Ascending aorta (tissue), 2 donors: Measurements from ENCODE around the gene TSPEAR. TPM values are rescaled to one million over a fixed set of nuclear protein-coding genes. Genes with fewer than 3 reads are reported as not detected.

Source experiments
- DNase-seq, 2 donors: peaks; one replicate each; pipeline ENCODE4 v3.0.0-alpha.2; 2019; ENCODE audit warnings: low spot score in 2 of 2
- H3K27ac ChIP-seq, 2 donors: fragments of 200-600 bp; sonication (generic); one replicate each; pipeline ENCODE4 v1.5.1; 2016 to 2017; ENCODE audit warnings: mild to moderate bottlenecking in 1 of 2
- H3K27me3 ChIP-seq: fragments of 200-600 bp; sonication (generic); one replicate; pipeline ENCODE4 v1.5.1; 2017
- H3K36me3 ChIP-seq, 2 donors: fragments of 200-600 bp; sonication (generic); one replicate each; pipeline ENCODE4 v1.5.1; 2016
- H3K4me1 ChIP-seq, 2 donors: fragments of 200-600 bp; sonication (generic); one replicate each; pipeline ENCODE4 v1.5.1; 2016 to 2017; ENCODE audit warnings: mild to moderate bottlenecking in 1 of 2
- H3K4me3 ChIP-seq, 2 donors: fragments of 200-600 bp; sonication (generic); one replicate each; pipeline ENCODE4 v1.5.1; 2016 to 2017; ENCODE audit warnings: mild to moderate bottlenecking in 1 of 2
- H3K9me3 ChIP-seq, 2 donors: fragments of 200-600 bp; sonication (generic); one replicate each; pipeline ENCODE4 v1.5.1; 2016
- intact Hi-C: fragments of 100-400 bp; cut with DNase I; formaldehyde crosslinking; loops from one replicate; pipeline ENCODE4 v1.15.1; 2023
- total RNA-seq: library from RNA; depleted of rRNA; stranded (reverse); fragments of >200 nt; gene quantifications from one replicate; pipeline ENCODE4 v1.1.0, GENCODE V29; 2016
- TF ChIP-seq, protein P1 (sequence below), 3 experiments: fragments of 200-600 bp in 2 of 3; fragments of 450-650 bp in 1 of 3; sonication (generic) in 2 of 3; IDR thresholded peaks; one replicate each; pipeline ENCODE4 v1.5.1; 2016 to 2019; ENCODE audit warnings: antibody characterized with exemption in 3 of 3, mild to moderate bottlenecking in 1 of 3, moderate library complexity in 1 of 3

Gene TSPEAR
- total RNA-seq, 1 donor from 2014 or later, result not detected

DNA sequence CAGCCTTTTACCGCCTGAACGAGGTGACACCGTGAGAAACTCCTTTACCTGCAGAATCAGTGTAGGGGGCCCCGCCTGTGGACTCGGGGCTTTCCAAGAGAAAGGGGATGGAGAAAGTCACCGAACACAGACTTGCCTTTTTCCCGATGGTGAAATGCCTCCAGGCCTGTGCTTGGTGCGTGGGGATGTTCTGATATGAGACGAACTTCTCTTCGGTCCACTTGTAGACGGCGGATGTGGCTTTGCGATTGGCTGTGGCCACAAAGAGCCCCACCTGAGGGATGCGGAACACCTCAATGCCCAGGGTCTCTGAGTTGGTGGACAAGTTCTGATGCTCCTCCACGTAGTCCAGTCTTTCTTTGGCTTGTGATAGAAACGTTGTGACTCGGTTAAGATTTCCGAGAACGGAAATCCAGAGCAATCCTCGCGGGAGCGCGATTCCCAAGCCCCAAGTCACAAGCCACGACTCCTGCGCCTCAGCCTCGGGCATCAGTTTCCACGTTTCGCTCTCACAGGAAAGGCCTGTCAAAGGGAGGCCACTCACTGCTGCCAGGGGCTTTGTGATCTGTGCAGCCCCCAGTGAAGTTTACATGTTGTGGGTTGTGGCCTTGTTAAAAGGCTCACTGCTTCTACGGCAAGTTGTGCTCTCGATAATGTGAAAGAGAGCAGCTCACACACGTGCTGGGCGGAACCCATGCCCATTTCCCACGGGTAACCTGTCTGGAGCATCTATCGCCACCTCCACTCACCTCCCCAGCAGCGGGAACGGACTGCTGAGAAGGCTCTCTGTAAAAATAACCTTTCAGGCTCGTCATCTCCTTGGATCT lies 184.0 kb downstream of the TSPEAR start:
- Histone ChIP-seq H3K9me3 (no peaks in the 10 kb centered on the region), H3K4me1 (no peaks in the 10 kb centered on the region), H3K27ac (no peak overlapping the region), H3K4me3 (no peak overlapping the region), H3K36me3 (no peaks in the 10 kb centered on the region), H3K27me3 (no peaks in the 10 kb centered on the region)
- TF ChIP-seq, protein P1, sequence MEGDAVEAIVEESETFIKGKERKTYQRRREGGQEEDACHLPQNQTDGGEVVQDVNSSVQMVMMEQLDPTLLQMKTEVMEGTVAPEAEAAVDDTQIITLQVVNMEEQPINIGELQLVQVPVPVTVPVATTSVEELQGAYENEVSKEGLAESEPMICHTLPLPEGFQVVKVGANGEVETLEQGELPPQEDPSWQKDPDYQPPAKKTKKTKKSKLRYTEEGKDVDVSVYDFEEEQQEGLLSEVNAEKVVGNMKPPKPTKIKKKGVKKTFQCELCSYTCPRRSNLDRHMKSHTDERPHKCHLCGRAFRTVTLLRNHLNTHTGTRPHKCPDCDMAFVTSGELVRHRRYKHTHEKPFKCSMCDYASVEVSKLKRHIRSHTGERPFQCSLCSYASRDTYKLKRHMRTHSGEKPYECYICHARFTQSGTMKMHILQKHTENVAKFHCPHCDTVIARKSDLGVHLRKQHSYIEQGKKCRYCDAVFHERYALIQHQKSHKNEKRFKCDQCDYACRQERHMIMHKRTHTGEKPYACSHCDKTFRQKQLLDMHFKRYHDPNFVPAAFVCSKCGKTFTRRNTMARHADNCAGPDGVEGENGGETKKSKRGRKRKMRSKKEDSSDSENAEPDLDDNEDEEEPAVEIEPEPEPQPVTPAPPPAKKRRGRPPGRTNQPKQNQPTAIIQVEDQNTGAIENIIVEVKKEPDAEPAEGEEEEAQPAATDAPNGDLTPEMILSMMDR (IDR thresholded peaks at IDR 0.05), result no peak
- peak in 1 of 2 donors; percentile 42 for DNase-seq
- intact Hi-C loops, result no loop called here

DNA sequence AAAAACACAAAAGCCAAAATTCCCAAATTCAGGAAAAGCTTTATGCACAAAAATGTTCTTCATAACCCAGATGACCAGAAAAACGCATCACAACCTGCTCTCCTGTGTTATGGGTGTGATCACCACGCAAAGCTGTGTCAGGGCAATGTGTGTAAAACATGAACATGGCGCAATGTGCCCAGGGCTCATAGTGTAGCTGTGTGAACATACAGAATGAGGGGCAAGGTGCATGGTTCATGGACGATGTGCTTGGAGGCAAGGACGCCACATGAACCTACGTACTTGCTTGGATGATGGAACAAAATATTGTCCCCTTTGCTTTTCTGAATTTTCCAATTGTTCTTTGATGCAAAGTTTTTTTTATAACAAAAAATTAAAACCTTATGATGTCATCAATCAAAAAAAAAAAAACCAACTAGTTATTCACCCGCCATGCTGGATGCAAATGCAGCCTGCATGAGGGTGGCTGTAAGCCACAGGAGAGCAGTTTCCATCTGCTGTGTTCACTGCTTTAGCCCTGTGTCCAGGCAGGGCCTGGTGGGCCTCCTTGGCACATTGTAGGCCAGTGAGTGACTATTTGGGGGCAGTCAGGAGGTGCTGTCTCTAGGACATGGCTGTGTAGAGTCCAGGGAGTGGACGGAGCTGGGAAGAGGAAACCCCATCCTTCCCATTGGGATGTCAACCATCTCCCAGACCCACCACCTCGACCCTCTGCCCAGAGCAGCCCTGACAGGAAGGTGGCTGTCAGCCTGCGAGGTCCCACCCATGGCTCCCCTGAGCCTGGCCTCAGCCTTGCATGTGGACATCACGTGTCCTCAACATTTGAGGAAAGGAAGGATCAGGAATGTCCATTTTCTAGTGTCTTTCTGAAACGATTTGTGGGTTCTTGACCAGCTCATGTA lies 185.0 kb downstream of the TSPEAR start:
- H3K27ac ChIP-seq, result no peak overlapping the region
- no peaks in the 10 kb centered on the region for H3K9me3 ChIP-seq
- intact Hi-C loops, result no loop called here
- H3K27me3 ChIP-seq, result no peaks in the 10 kb centered on the region
- no peaks in the 10 kb centered on the region for H3K36me3 ChIP-seq
- TF ChIP-seq, protein P1 (IDR thresholded peaks at IDR 0.05), result no peak
- H3K4me3 ChIP-seq, result no peak overlapping the region
- no peaks in the 10 kb centered on the region for H3K4me1 ChIP-seq
- peak in 1 of 2 donors; percentile 55 for DNase-seq

DNA sequence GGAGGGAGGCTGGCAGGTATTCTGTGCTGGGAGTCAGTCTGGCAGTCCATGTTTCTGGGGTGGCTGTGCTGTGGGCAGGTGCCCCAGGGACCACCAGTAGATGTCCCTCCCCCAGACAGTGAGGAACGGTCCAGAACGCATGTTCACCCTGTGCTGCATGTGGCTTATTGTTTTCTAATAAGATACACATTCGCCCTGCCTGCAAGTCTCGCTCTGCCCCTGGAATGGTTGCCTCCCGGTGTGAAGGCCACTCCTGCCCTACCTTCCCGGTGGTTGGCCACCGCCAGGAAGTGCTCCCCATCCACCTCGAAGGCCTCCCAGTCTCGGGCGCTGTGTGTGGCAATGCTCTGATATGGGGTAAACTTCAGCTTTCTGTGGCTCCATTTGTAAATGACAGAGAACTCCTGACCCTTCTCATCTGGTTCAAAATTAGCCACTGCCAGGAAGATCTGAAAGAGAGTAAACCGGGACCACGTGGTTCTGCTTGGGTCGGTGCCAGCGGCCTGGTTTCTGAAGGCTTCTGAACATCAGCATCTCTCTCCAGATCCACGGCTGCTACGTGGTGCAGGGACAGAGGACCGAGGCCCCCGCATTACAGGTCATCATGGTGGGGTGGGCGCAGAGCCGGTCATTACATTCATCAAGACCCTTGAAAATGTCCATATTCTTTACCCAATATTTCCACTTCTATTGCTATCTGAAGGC lies 185.8 kb downstream of the TSPEAR start:
- H3K4me1 ChIP-seq, result no peaks in the 10 kb centered on the region
- no peaks in the 10 kb centered on the region for H3K9me3 ChIP-seq
- H3K36me3 ChIP-seq, result no peaks in the 10 kb centered on the region
- no peaks in the 10 kb centered on the region for H3K27me3 ChIP-seq
- H3K27ac ChIP-seq, result no peak overlapping the region
- peak in 1 of 2 donors; percentile 60 for DNase-seq
- TF ChIP-seq, protein P1 (IDR thresholded peaks at IDR 0.05), result no peak
- H3K4me3 ChIP-seq, result no peak overlapping the region
- intact Hi-C loops, result no loop called here

DNA sequence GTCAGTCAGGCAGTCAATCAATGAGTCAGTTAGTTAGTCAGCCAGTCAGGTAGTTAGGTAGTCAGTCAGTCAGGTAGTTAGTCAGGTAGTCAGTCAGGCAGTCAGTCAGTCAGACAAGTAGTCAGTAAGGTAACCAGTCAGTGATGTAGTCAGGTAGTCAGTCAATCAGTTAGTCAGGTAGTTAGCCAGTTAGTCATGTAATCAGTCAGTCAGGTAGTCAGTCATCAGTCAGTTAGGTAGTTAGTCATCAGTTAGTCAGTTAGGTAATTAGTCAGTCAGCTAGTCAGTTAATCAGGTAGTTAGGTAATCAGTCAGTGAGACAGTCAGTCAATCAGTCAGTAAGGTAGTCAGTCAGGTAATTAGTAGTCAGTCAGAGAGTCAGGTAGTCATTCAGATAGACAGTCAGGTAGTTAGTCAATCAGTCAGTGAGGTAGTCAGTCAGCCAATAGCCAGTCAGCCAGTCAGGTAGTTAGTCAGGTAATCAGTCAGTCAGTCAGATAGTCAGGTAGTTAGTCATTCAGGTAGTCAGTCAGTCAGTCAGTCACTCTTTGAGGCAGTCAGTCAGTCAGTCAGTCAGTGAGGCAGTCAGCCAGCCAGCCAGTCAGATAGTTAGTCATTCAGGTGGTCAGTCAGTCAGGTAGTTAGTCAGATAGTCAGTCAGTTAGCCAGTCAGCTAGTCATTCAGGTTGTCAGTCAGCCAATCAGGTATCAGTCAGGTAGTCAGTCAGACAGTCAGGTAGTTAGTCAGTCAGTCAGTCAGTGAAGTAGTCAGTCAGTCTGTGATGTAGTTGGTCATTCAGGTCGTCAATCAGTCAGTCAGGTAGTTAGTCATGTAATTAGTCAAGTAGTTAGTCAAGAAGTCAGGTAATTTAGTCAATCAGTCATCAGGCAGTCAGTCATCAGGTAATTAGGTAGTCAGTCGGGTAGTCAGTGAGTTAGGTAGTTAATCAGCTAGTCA lies 186.7 kb downstream of the TSPEAR start:
- H3K27ac ChIP-seq, result no peak overlapping the region
- intact Hi-C loops, result no loop called here
- no peaks in the 10 kb centered on the region for H3K9me3 ChIP-seq
- peak in 1 of 2 donors; percentile 21 for DNase-seq
- TF ChIP-seq, protein P1 (IDR thresholded peaks at IDR 0.05), result no peak
- H3K36me3 ChIP-seq, result no peaks in the 10 kb centered on the region
- no peaks in the 10 kb centered on the region for H3K4me1 ChIP-seq
- no peak overlapping the region for H3K4me3 ChIP-seq
- no peaks in the 10 kb centered on the region for H3K27me3 ChIP-seq
